GM21360 (cell line): ENCODE results near the gene MCFD2.

Experiments used
- ATAC-seq: cut with Tn5 transposase; IDR thresholded peaks from one replicate; pipeline ENCODE4 v1.9.1; 2021; ENCODE audit warnings: mild to moderate bottlenecking, moderate library complexity; ENCODE audit not compliant: unreplicated experiment

Gene MCFD2

DNA sequence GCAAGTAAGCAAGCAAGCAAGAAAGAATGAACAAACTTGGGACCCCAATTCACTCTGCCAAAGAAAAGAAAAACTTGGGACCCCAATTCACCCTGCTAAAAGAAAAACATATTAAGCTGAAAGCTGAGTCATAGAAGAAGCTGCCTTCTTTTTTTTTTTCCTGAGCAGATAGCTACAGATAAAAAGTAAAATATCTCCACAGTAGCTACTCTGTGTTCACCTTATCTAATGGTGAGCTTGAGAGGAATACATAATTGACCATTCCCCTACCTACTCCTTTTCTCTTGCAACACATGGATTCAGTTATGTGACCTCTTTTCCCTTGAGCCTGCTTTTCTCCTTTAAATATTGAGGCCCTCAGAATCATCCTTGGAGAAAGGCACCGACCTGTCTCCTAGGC lies 63.0 kb downstream of the MCFD2 start:
- no peak for ATAC-seq

DNA sequence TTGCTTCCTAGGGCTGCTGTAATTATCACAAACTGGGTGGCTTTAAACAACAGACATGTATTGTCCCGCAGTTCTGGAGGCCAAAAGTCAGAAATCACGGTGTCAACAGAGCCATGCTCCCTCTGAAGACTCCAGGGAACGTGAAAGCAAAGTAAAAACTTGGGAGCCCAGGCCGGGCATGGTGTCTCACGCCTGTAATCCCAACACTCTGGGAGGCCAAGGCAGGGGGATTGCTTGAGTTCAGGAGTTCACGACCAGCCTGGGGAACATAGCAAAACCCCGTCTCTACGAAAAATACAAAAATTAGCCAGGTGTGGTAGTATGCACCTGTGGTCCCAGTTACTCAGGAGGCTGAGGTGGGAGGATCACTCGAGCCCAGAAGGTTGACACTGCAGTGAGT lies 63.5 kb downstream of the MCFD2 start:
- ATAC-seq: no peak
